ENCODE measurements around the gene GSX2. TPM values are rescaled to one million over a fixed set of nuclear protein-coding genes. Genes with fewer than 3 reads are reported as not detected.

GSX2 gene
- total and polyA plus RNA-seq, 10 of the 15 experiments (the other 5 are each of a cell fraction or from before 2014, with no cell fraction given), result 0.04 to 0.58 (median 0.50) TPM; not detected in 5

GRCh38 chr4:54090804-54091623 lies 8.9 kb upstream of the GSX2 start (continued):
- no peak for TF ChIP-seq ZNF217 (IDR thresholded peaks at IDR 0.05)
- TF ChIP-seq HCFC1 (IDR thresholded peaks at IDR 0.05; ENCODE audit: low read length), result no peak
- no peak for TF ChIP-seq TCF7 (IDR thresholded peaks at IDR 0.05; ENCODE audit: borderline replicate concordance)

- DNase-seq (ENCODE audit: low read depth, low spot score) (peak; percentile 35), FAIRE-seq (no peak), ATAC-seq (peak; percentile 90)
- no peaks in the 10 kb centered on the region for H4K20me1 ChIP-seq (ENCODE audit: control insufficient read depth, insufficient read depth)
- H3K4me1 ChIP-seq (ENCODE audit: control insufficient read depth, insufficient read depth, low read length), result peaks cover 8% of the 10 kb centered on the region
- peaks cover 7 to 11% of the 10 kb centered on the region in 2 experiments; a peak in 3 of 4 replicates for H3K27me3 ChIP-seq (replicated peaks in 1 of 2; ENCODE audit: control insufficient read depth in 2 of 2, insufficient read depth in 2 of 2, low read length in 1 of 2)
- no peaks in the 10 kb centered on the region for H3K79me2 ChIP-seq (ENCODE audit: control insufficient read depth, insufficient read depth, low read length)
- H3K9me3 ChIP-seq (replicated peaks; ENCODE audit: control insufficient read depth, insufficient read depth, low read length), result no peaks in the 10 kb centered on the region
- H2AFZ ChIP-seq (ENCODE audit: control insufficient read depth, low read depth, low read length), result peak overlapping the region; percentile 71
- SMC1A ChIA-PET (ENCODE audit: uncharacterized antibody, unreplicated experiment), result interaction anchor here (0.8 kb wide), 1 partner anchor 29 kb away, joined by 3 read pairs; no protein-coding TSS in a partner anchor
- POLR2A ChIA-PET, result no interaction called here
- RAD21 ChIA-PET (ENCODE audit: unreplicated experiment), result interaction anchor here (0.6 kb wide), 1 partner anchor 75 kb away, joined by 3 read pairs; no protein-coding TSS in a partner anchor
- peak overlapping the region; percentile 30; the same call in 1 of the 2 replicates for H3K9ac ChIP-seq (ENCODE audit: control insufficient read depth, insufficient read depth, low read length)
- peak overlapping the region; percentile 72 for H3K4me3 ChIP-seq
- H3K27ac ChIP-seq (ENCODE audit: control insufficient read depth, insufficient read depth), result no peak overlapping the region
- CTCF ChIA-PET, result interaction anchor here (1.1 kb wide), 1 partner anchor 35 kb away, joined by 3 read pairs; no protein-coding TSS in a partner anchor
- WGBS (ENCODE audit: insufficient coverage, insufficient replicate concordance, low lambda C conversion rate, missing lambda C conversion rate), result 4% methylated on average over 47 of the region's 48 CpGs
- intact Hi-C loops (cut with micrococcal nuclease; ENCODE audit: unreplicated experiment), result no loop called here
- H3K4me2 ChIP-seq (ENCODE audit: control insufficient read depth, insufficient read depth), result peak overlapping the region; percentile 99
- no peaks in the 10 kb centered on the region for H3K36me3 ChIP-seq (ENCODE audit: control insufficient read depth in 2 of 2, insufficient read depth in 2 of 2, low read length in 1 of 2)
- TF ChIP-seq SMARCA5 (IDR thresholded peaks at IDR 0.05) (no peak), MTA3 (IDR thresholded peaks at IDR 0.05; ENCODE audit: borderline replicate concordance, low read length) (no peak), SMAD5 (IDR thresholded peaks at IDR 0.05; ENCODE audit: low read depth) (no peak), ZNF274 (IDR thresholded peaks at IDR 0.05; ENCODE audit: insufficient read depth, insufficient read length) (no peak), IKZF1 (conservative IDR thresholded peaks at IDR 0.05) (peak; percentile 88), BHLHE40 (IDR thresholded peaks at IDR 0.05; ENCODE audit: borderline replicate concordance in 1 of 2, low read depth in 2 of 2, low read length in 1 of 2) (peak in 1 of 2 experiments; percentile 31; a peak in 1 of 4 replicates), EP300 (IDR thresholded peaks at IDR 0.05; ENCODE audit: borderline replicate concordance in 1 of 2, control insufficient read depth in 1 of 2, low read depth in 2 of 2, low read length in 2 of 2) (no peak), ZBTB40 (IDR thresholded peaks at IDR 0.05; ENCODE audit: borderline replicate concordance) (no peak), GATAD2B (conservative IDR thresholded peaks at IDR 0.05; ENCODE audit: low read depth) (no peak), ZNF384 (IDR thresholded peaks at IDR 0.05; ENCODE audit: borderline replicate concordance, low read depth, low read length) (no peak), NRF1 (conservative IDR thresholded peaks at IDR 0.05; ENCODE audit: low read depth, low read length) (peak; percentile 89), LARP7 (IDR thresholded peaks at IDR 0.05) (no peak), BACH1 (IDR thresholded peaks at IDR 0.05; ENCODE audit: borderline replicate concordance) (no peak), TCF12 (IDR thresholded peaks at IDR 0.05; ENCODE audit: low read depth, low read length) (no peak)
- TF ChIP-seq, protein P1, sequence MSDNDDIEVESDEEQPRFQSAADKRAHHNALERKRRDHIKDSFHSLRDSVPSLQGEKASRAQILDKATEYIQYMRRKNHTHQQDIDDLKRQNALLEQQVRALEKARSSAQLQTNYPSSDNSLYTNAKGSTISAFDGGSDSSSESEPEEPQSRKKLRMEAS (IDR thresholded peaks at IDR 0.05; ENCODE audit: low read depth, low read length), result peak; percentile 25; the same call in 1 of the 2 replicates
- no TSS peak for BruUV-seq (replicated peaks)
- in situ Hi-C loops (cut with MboI), result no loop called here
Observed at GRCh38 chr4:54091637-54092404, 8.1 kb upstream of the GSX2 start.
